A673 (cell line): ENCODE data around the gene ECEL1. TPM values are rescaled to one million over a fixed set of nuclear protein-coding genes. Genes with fewer than 3 reads are reported as not detected.

ENCODE experiments used
- BruUV-seq: library from RNA; stranded (reverse); fragments of 400-500 nt; replicated peaks from 2 replicates; lab custom pipeline; 2021; lab: Mats Ljungman, UMichigan
- CTCF ChIA-PET: fragments of 300-600 bp; sonication (Branson Sonifier 250); formaldehyde crosslinking; loops from one replicate; lab custom pipeline; 2022; ENCODE audit warnings: antibody characterized with exemption; lab: Charles Lee
- POLR2A ChIA-PET: fragments of 300-600 bp; sonication (Branson Sonifier 250); formaldehyde crosslinking; loops from one replicate; lab custom pipeline; 2022; ENCODE audit warnings: antibody characterized with exemption; ENCODE audit not compliant: low non-redundant PET; lab: Charles Lee
- DNase-seq: peaks from one replicate; pipeline ENCODE4 v3.0.0-alpha.2; 2015; ENCODE audit warnings: low spot score
- H3K27ac ChIP-seq: fragments of 200-600 bp; sonication (generic); 2 replicates; pipeline ENCODE4 v1.5.1; 2016; ENCODE audit warnings: mixed run types, low read depth, mild to moderate bottlenecking, mixed read lengths, antibody characterized with exemption, low read length; ENCODE audit not compliant: poor library complexity, severe bottlenecking
- H3K27me3 ChIP-seq: fragments of 200-600 bp; sonication (generic); replicated peaks from 2 replicates; pipeline ENCODE4 v1.6.1; 2017; ENCODE audit warnings: mixed run types, low read depth, mild to moderate bottlenecking, mixed read lengths, antibody characterized with exemption, low read length; ENCODE audit not compliant: insufficient read depth, poor library complexity
- H3K36me3 ChIP-seq: fragments of 200-600 bp; sonication (generic); 2 replicates; pipeline ENCODE4 v1.6.1; 2016; ENCODE audit warnings: mixed run types, mild to moderate bottlenecking, mixed read lengths, antibody characterized with exemption, low read length; ENCODE audit not compliant: insufficient read depth, poor library complexity, severe bottlenecking
- H3K4me1 ChIP-seq: fragments of 200-600 bp; sonication (generic); 2 replicates; pipeline ENCODE4 v1.6.1; 2017; ENCODE audit warnings: mixed run types, mild to moderate bottlenecking, mixed read lengths, antibody characterized with exemption, low read length; ENCODE audit not compliant: insufficient read depth, poor library complexity, severe bottlenecking
- H3K4me3 ChIP-seq: fragments of 200-600 bp; sonication (generic); 2 replicates; pipeline ENCODE4 v1.5.1; 2016; ENCODE audit warnings: low read depth, mixed run types, mild to moderate bottlenecking, mixed read lengths, low read length; ENCODE audit not compliant: poor library complexity, severe bottlenecking
- H3K9me3 ChIP-seq: fragments of 200-600 bp; sonication (generic); 2 replicates; pipeline ENCODE4 v1.6.1; 2016; ENCODE audit warnings: mixed run types, low read depth, mild to moderate bottlenecking, mixed read lengths, antibody characterized with exemption, low read length; ENCODE audit not compliant: poor library complexity, severe bottlenecking
- EZH2 ChIP-seq: fragments of 200-600 bp; sonication (generic); IDR thresholded peaks from 2 replicates; pipeline ENCODE4 v1.6.1; 2017; ENCODE audit warnings: borderline replicate concordance, low read depth, mild to moderate bottlenecking, mixed read lengths, antibody characterized with exemption, low read length; ENCODE audit not compliant: poor library complexity, severe bottlenecking
- intact Hi-C: fragments of 100-400 bp; cut with micrococcal nuclease; formaldehyde crosslinking; loops from one replicate; pipeline ENCODE4 v1.10.0; 2022; ENCODE audit not compliant: unreplicated experiment
- total RNA-seq: library from RNA; stranded (reverse); gene quantifications from 2 replicates; pipeline ENCODE4 v1.2.3, GENCODE V29; 2021
- TF ChIP-seq, protein P1 (sequence below): fragments of 300-800, 200-600 bp; sonication (generic); conservative IDR thresholded peaks from 2 replicates; pipeline ENCODE4 v1.5.1; 2017; ENCODE audit warnings: low read depth, mild to moderate bottlenecking, antibody characterized with exemption, low read length, moderate library complexity, mixed read lengths

ECEL1 gene
- total RNA-seq, 1 experiment from 2014 or later = 0.19 TPM

DNA sequence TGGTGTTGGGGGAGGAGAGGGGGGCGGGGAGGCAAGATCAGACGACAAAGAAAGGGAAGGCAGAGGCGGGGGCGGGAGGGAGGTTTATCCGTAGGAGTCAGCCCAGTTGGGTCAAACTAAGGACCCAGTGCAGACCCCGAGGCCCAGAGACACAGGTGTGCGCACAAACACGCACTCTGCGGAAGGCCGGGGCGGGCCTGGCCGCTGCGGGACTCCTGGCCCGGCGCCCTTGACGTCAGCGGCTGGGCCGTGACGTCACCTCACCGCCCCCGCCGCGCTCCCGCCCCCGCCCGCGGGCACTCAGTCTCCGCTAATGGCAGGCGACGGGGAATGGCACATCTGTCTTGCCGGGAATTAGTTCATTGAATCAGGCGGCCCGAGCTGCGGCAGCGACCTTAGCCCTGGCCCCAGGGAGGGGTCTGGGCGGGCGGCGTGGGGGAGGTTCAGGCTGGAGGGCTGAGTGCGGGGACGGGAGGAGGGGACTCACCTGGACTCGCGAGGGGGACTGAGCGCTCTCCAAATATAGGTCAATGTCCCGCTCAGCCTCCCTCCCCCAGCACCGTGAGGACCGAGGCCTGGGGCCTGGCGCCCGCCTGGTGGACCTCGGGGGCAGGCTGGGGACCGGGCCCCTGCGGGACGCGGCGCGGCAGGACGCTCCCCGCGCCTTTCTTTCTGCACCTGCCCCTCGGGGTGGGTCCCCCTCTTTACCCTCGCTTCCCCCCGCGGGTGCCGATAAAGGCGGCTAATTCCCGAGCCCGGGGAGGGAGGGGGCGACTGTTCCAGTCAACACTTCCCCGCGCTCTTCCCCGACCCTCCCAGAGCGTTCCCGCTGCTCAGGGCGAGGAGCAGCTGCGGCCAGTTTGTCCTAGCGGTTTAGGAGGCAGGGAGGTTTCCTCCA, 15.5 kb upstream of the ECEL1 start:
- Histone ChIP-seq H3K4me1 (peaks cover 8% of the 10 kb centered on the region), H3K4me3 (peak overlapping the region; percentile 48), H3K9me3 (no peaks in the 10 kb centered on the region), H3K27me3 (peaks cover 16% of the 10 kb centered on the region), H3K36me3 (no peaks in the 10 kb centered on the region), H3K27ac (no peak overlapping the region)
- TF ChIP-seq, protein P1, sequence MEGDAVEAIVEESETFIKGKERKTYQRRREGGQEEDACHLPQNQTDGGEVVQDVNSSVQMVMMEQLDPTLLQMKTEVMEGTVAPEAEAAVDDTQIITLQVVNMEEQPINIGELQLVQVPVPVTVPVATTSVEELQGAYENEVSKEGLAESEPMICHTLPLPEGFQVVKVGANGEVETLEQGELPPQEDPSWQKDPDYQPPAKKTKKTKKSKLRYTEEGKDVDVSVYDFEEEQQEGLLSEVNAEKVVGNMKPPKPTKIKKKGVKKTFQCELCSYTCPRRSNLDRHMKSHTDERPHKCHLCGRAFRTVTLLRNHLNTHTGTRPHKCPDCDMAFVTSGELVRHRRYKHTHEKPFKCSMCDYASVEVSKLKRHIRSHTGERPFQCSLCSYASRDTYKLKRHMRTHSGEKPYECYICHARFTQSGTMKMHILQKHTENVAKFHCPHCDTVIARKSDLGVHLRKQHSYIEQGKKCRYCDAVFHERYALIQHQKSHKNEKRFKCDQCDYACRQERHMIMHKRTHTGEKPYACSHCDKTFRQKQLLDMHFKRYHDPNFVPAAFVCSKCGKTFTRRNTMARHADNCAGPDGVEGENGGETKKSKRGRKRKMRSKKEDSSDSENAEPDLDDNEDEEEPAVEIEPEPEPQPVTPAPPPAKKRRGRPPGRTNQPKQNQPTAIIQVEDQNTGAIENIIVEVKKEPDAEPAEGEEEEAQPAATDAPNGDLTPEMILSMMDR = no peak
- no peak for TF ChIP-seq EZH2
- BruUV-seq = no TSS peak
- POLR2A ChIA-PET = no interaction called here
- CTCF ChIA-PET = no interaction called here
- intact Hi-C loops = no loop called here
- peak; percentile 37 for DNase-seq

DNA sequence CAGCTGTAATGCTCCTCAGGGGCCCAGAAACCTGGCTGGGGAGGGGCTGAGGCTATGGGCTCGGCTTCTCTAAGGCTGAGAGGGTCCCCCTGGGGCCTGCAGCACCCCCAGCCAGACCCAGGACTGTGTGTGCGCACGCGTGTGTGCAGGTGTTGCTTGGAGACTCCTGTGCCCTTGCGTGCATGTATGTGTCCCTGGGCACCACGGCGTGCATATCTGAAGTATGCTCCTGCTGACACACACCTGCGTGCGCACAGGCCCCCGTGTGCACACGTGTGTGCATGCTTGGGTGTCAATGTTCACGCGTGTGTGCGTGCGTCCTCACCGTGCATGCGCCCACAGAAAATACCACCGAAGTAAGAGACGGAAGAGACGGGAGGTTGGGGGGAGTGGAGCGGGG, 14.9 kb upstream of the ECEL1 start:
- Histone ChIP-seq H3K27me3 (peaks cover 16% of the 10 kb centered on the region), H3K36me3 (no peaks in the 10 kb centered on the region), H3K27ac (no peak overlapping the region), H3K4me1 (peaks cover 8% of the 10 kb centered on the region), H3K9me3 (no peaks in the 10 kb centered on the region), H3K4me3 (no peak overlapping the region)
- intact Hi-C loops = no loop called here
- DNase-seq = no peak
- BruUV-seq = no TSS peak
- TF ChIP-seq EZH2 = no peak
- TF ChIP-seq, protein P1 = no peak
- ChIA-PET POLR2A (no interaction called here), CTCF (no interaction called here)

DNA sequence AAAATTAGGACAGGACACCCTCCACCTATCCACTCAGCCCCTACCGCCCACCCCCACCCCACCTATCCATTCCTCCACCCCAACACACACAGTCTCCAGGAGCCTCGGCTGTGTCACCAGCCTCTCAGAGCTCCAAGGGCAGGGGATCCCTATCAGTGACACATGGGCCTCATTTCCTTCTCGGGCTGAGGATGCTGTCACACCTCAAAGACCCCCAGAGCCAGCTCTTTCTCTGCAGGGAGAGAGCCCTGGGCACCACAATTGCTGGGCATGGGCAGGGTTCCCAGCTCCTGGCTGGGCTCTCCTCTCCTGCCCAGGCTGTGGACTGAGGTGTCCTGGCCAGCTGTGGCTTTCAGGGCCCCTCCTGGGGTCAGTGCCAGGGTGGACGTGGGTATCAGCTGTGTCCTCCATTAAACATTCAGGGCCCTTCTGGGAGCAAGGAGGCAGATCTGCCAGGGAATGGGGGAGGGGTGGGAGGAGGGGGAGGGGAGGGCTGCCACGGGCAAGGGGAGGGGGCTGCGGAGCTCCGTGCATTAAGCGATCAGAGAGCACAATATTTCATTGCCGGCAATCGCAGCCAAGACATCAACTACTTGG, 14.3 kb upstream of the ECEL1 start:
- intact Hi-C loops = no loop called here
- POLR2A ChIA-PET = no interaction called here
- no TSS peak for BruUV-seq
- Histone ChIP-seq H3K27ac (no peak overlapping the region), H3K9me3 (no peaks in the 10 kb centered on the region), H3K36me3 (no peaks in the 10 kb centered on the region), H3K27me3 (peaks cover 16% of the 10 kb centered on the region), H3K4me1 (peaks cover 8% of the 10 kb centered on the region), H3K4me3 (no peak overlapping the region)
- CTCF ChIA-PET = no interaction called here
- DNase-seq = no peak
- TF ChIP-seq EZH2 = no peak
- TF ChIP-seq, protein P1 = no peak
